Activated CD4-positive, alpha-beta T cell treated with anti-CD3 and anti-CD28 coated beads for 24 hours (primary cell): ENCODE measurements around the gene AKNA.

ENCODE experiments used
- DNase-seq, 2 donors: peaks; one replicate each; pipeline ENCODE4 v3.0.0-alpha.2; 2020; ENCODE audit warnings: low read depth in 2 of 2

The AKNA gene

DNA sequence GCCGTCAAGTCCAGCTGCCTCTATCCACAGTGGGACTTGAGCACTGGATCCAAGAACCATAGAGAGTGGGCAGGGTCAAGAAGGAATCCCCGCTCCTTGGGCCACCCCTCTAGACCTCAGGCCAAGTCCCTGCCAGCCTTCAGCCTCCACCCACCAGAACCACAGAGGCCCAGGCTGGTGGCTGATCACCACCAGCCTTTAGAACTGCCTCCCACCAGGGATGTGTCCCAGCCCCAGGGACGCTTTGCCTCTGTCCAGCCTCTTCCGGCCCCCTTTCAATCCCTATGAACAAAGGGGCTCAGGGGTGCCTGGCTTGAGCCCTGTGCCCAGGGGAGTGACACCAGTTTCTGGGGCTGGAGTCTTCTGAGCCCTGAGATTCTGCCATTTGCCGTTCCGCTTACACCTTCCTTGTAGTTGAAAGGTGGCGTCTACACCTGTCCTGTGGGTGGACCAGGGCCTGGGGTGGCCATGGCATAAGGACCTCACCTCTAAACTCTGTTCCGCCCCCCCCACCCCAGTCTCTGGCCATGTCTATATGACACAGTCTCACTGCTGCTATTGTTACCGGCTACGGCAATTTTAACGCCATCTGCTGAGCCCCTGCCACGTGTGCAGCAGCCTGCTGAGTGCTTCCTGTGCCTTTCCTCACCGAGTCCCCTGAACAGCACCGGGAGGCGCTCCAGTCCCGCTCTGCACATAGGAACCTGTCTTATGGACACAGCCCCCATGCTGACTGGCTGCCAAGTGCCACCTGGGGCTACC, 100.6 kb downstream of the AKNA start:
- DNase-seq = no peak

DNA sequence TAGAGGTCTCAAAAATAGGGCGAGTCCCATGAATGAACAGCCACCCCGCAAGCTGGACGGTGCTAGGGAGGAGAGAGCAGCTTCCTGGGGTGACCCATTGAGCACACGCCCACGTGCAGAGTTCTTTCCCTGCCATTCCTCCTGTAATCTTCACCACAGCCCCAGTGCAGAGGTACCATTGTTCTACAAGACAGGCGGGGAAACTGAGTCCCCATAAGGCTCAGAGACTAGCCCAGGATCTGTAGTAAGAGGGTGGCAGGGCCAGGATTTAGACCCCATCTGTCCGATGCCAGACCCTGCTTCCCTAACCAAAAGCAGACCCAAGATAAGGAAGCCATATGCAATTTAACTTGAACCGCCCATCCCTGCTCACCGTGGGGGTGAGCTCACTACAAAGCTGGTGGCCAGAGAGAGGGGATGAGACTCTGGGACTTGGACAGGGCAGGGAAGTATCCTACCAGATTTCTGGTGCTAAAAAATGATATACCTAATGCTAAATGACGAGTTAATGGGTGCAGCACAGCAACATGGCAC, 101.6 kb downstream of the AKNA start:
- no peak for DNase-seq

DNA sequence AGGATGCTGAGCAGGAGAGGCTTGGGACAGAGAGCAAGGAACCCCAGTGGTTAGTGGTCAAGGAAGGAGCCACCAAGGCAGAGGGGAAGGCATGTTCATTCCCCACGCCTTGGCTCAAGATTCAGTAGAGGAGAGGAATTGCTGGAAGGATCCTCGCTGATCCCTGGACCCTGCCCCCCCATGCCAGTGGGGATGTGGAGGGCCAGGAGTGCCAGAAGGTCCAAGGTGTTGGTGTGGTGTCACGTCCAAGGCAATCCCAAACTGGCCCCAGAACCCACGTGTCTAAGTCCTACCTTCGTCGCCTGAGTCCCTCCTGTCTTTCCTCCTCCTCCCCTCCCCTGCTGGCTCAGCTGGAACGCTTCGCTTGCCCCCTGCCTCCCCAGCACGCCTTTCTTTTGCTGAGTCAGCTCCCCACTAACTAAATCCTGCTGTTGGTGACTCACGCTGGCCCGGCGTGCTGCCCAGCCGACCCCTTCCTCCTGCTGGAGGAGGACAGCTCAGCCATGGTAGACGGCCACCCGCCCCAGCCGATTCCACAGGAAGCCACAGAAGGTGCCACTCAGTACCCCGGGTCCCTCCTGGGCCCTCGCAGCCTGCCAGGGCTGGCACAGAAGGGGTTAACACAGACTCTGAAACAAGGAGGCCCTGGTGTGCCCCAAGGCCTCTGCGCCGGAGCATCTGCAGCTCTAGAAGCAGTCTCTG, 102.5 kb downstream of the AKNA start:
- DNase-seq = no peak

DNA sequence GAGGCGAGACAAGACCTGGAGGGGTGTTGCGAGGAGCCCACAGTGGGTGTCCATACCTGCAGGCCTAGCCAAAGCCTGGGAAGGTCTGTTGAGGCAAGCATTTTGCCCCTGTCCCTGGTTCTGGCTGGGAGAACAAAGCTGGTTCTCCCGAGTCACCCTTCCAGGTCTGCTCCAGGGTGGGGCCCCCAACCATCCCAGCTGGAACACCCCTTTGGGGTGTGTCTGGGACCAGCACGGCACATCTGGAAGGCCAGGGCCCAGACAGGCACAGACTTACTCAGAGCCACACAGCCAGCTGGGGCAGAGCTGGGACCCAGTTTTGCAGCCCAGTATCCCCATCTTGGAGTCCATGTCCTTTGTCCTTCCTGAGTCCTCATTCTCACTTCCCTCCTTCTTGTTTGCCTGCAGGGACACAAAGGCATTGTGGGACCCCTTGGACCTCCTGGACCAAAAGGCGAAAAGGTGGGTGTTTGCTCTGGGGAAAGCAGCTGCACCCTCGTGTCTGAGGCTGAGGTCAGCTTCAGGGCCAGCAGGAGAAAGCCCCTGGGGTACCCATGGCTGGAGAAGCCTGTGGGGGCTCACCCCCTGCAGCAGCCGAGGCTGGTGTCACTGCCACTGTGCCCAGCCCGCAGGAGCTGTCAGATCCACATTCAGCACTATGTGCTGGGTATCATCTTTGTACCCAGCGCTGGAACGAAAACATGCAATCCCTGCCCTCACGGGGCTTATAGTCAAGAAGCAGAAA, 103.3 kb downstream of the AKNA start:
- no peak for DNase-seq
